ENCODE data around the gene PCDHGC3.

The PCDHGC3 gene

GRCh38 chr5:141517312-141517711 lies 41.5 kb downstream of the PCDHGC3 start:
- peak overlapping the region in 10 of 11 experiments; percentile 85 to 100 (median 100); a peak in 20 of 22 replicates for H3K27ac ChIP-seq
- H3K4me3 ChIP-seq, result peak overlapping the region in 1 of 10 experiments; percentile 2; a peak in 2 of 20 replicates
- no peaks in the 10 kb centered on the region for H3K27me3 ChIP-seq
- H3K4me2 ChIP-seq, result peak overlapping the region; percentile 86 to 98 (median 95); a peak in 21 of 22 replicates
- H3K36me3 ChIP-seq, result peaks cover 18 to 83% (median 74%) of the 10 kb centered on the region in 11 experiments; a peak in 21 of 22 replicates
- H3K9me3 ChIP-seq (replicated peaks in 1 of 11), result no peaks in the 10 kb centered on the region
- H3K9ac ChIP-seq, result peak overlapping the region in 9 of 11 experiments; percentile 33 to 99 (median 95); a peak in 12 of 22 replicates
- H3K4me1 ChIP-seq, result peaks cover 91 to 100% (median 99%) of the 10 kb centered on the region in 10 experiments
- TF ChIP-seq Cebpa-rat (IDR thresholded peaks at IDR 0.05), result no peak
- no peaks in the 10 kb centered on the region for H4K20me1 ChIP-seq

- Histone ChIP-seq H3K9me3 (replicated peaks in 1 of 11) (no peaks in the 10 kb centered on the region), H4K20me1 (no peaks in the 10 kb centered on the region), H3K4me3 (peak overlapping the region in 1 of 10 experiments; percentile 2; a peak in 2 of 20 replicates), H3K36me3 (peaks cover 23 to 88% (median 81%) of the 10 kb centered on the region in 11 experiments; a peak in 21 of 22 replicates), H3K27me3 (no peaks in the 10 kb centered on the region), H3K4me1 (peaks cover 92 to 100% (median 99%) of the 10 kb centered on the region in 10 experiments), H3K4me2 (peak overlapping the region in 9 of 11 experiments; percentile 86 to 98 (median 95); a peak in 18 of 22 replicates), H3K27ac (peak overlapping the region in 10 of 11 experiments; percentile 89 to 100 (median 100); a peak in 20 of 22 replicates), H3K9ac (peak overlapping the region in 7 of 11 experiments; percentile 1 to 98 (median 33); a peak in 7 of 22 replicates)
- TF ChIP-seq Cebpa-rat (IDR thresholded peaks at IDR 0.05), result no peak
These were observed 42.3 kb downstream of the PCDHGC3 start for GRCh38 chr5:141517880-141518617.

GRCh38 chr5:141518618-141519015 lies 42.9 kb downstream of the PCDHGC3 start:
- Histone ChIP-seq H3K36me3 (peaks cover 23 to 94% (median 87%) of the 10 kb centered on the region in 11 experiments; a peak in 21 of 22 replicates), H3K9ac (peak overlapping the region in 3 of 11 experiments; percentile 7 to 78 (median 75); a peak in 4 of 22 replicates), H3K27me3 (no peaks in the 10 kb centered on the region), H3K4me3 (no peak overlapping the region), H4K20me1 (no peaks in the 10 kb centered on the region), H3K9me3 (replicated peaks in 1 of 11) (no peaks in the 10 kb centered on the region), H3K27ac (peak overlapping the region in 10 of 11 experiments; percentile 85 to 100 (median 99); a peak in 19 of 22 replicates), H3K4me2 (peak overlapping the region in 8 of 11 experiments; percentile 75 to 98 (median 94); a peak in 16 of 22 replicates), H3K4me1 (peaks cover 91 to 100% (median 99%) of the 10 kb centered on the region in 10 experiments)
- no peak for TF ChIP-seq Cebpa-rat (IDR thresholded peaks at IDR 0.05)

- Histone ChIP-seq H4K20me1 (peaks cover 0 to under 1% (median 0%) of the 10 kb centered on the region in 11 experiments; a peak in 1 of 22 replicates), H3K9ac (peak overlapping the region in 9 of 11 experiments; percentile 63 to 79 (median 75); a peak in 17 of 22 replicates), H3K4me2 (peak overlapping the region in 10 of 11 experiments; percentile 62 to 98 (median 90); a peak in 20 of 22 replicates), H3K27ac (peak overlapping the region; percentile 71 to 100 (median 99)), H3K4me3 (peak overlapping the region in 5 of 10 experiments; percentile 8 to 50 (median 26); a peak in 7 of 20 replicates), H3K9me3 (replicated peaks in 1 of 11) (no peaks in the 10 kb centered on the region), H3K36me3 (peaks cover 29 to 100% (median 94%) of the 10 kb centered on the region in 11 experiments; a peak in 21 of 22 replicates), H3K27me3 (no peaks in the 10 kb centered on the region), H3K4me1 (peaks cover 91 to 100% (median 100%) of the 10 kb centered on the region in 10 experiments)
- no peak for TF ChIP-seq Cebpa-rat (IDR thresholded peaks at IDR 0.05)
These were observed 44.1 kb downstream of the PCDHGC3 start for GRCh38 chr5:141519605-141520565.

- H3K4me1 ChIP-seq, result peaks cover 91 to 100% (median 100%) of the 10 kb centered on the region in 10 experiments
These were observed 45.5 kb downstream of the PCDHGC3 start for GRCh38 chr5:141521244-141521781.

GRCh38 chr5:141522301-141522700 lies 46.5 kb downstream of the PCDHGC3 start:
- Histone ChIP-seq H4K20me1 (peaks cover 0 to 4% (median 0%) of the 10 kb centered on the region in 11 experiments; a peak in 1 of 22 replicates), H3K27me3 (no peaks in the 10 kb centered on the region), H3K9me3 (replicated peaks in 1 of 11) (no peaks in the 10 kb centered on the region), H3K9ac (peak overlapping the region in 10 of 11 experiments; percentile 20 to 79 (median 74); a peak in 19 of 22 replicates), H3K36me3 (peaks cover 40 to 100% (median 93%) of the 10 kb centered on the region in 11 experiments), H3K4me1 (peaks cover 91 to 100% (median 100%) of the 10 kb centered on the region in 10 experiments), H3K4me2 (peak overlapping the region; percentile 47 to 98 (median 87)), H3K27ac (peak overlapping the region in 10 of 11 experiments; percentile 85 to 100 (median 99); a peak in 21 of 22 replicates), H3K4me3 (peak overlapping the region in 3 of 10 experiments; percentile 0 to 24 (median 17); a peak in 4 of 20 replicates)
- no peak for TF ChIP-seq Cebpa-rat (IDR thresholded peaks at IDR 0.05)

More at GRCh38 chr5:141521244-141521781, 45.5 kb downstream of the PCDHGC3 start:
- peaks cover 0 to 4% (median 0%) of the 10 kb centered on the region in 11 experiments; a peak in 1 of 22 replicates for H4K20me1 ChIP-seq
- H3K27ac ChIP-seq, result peak overlapping the region; percentile 71 to 100 (median 99)
- no peaks in the 10 kb centered on the region for H3K9me3 ChIP-seq (replicated peaks in 1 of 11)
- H3K4me2 ChIP-seq, result peak overlapping the region; percentile 47 to 98 (median 87)
- H3K4me3 ChIP-seq, result peak overlapping the region in 4 of 10 experiments; percentile 19 to 52 (median 24); a peak in 4 of 20 replicates
- peak overlapping the region; percentile 49 to 79 (median 74); a peak in 19 of 22 replicates for H3K9ac ChIP-seq
- TF ChIP-seq Cebpa-rat (IDR thresholded peaks at IDR 0.05), result peak in 8 of 11 experiments; percentile 15 to 86 (median 66); a peak in 11 of 22 replicates
- peaks cover 36 to 100% (median 93%) of the 10 kb centered on the region in 11 experiments for H3K36me3 ChIP-seq
- no peaks in the 10 kb centered on the region for H3K27me3 ChIP-seq

GRCh38 chr5:141523991-141524390 lies 48.2 kb downstream of the PCDHGC3 start:
- peak overlapping the region in 9 of 11 experiments; percentile 46 to 79 (median 63); a peak in 17 of 22 replicates for H3K9ac ChIP-seq
- peak overlapping the region; percentile 39 to 97 (median 68) for H3K4me2 ChIP-seq
- H3K4me3 ChIP-seq, result peak overlapping the region in 3 of 10 experiments; percentile 7 to 21 (median 8); a peak in 4 of 20 replicates
- no peak for TF ChIP-seq Cebpa-rat (IDR thresholded peaks at IDR 0.05)
- no peaks in the 10 kb centered on the region for H3K27me3 ChIP-seq
- H3K9me3 ChIP-seq (replicated peaks in 1 of 11), result no peaks in the 10 kb centered on the region
- H4K20me1 ChIP-seq, result peaks cover 0 to 4% (median 0%) of the 10 kb centered on the region in 11 experiments; a peak in 1 of 22 replicates
- H3K27ac ChIP-seq, result peak overlapping the region in 9 of 11 experiments; percentile 33 to 100 (median 99); a peak in 18 of 22 replicates
- peaks cover 49 to 100% (median 93%) of the 10 kb centered on the region in 11 experiments for H3K36me3 ChIP-seq
- H3K4me1 ChIP-seq, result peaks cover 91 to 100% (median 99%) of the 10 kb centered on the region in 10 experiments

Measured in BLaER1 treated with 17β-estradiol and CSF1 and Interleukin-3, amounts not matched to agents 10 nM and 100 nM (cell line).